ENCODE measurements around the gene NPIPA7.
"Not testable (repeated sequence)": the region's sequence is repeated elsewhere in the genome, so short reads cannot be mapped to it uniquely, and the experiment has no call there.

The NPIPA7 gene

DNA sequence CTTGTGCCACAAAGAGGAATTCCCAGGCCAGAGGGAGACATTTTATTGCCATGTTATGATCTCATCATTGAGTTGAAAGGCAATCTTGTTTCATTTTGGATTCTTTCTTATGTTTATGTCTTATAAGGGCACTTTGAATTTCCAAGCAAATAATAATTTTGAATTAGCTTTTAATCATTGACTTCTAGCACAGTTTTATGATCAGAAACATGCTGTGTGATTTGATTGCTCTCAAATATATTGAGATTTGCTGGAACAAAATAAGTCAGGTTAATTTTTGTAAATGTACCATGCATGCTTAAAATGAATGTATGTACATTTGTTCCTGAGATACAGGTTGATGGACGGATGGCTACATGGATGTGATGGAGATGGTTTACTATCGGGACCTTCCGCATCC, at the start of gene NPIPA7:
Gene NPIPA7, plus strand, starts transcription at position 301 of the 400 bp plus-strand sequence. CDS start 105 bp downstream, outside the sequence.
- H3K27me3 Mint-ChIP-seq, H3K4me1 Mint-ChIP-seq, H3K36me3 Mint-ChIP-seq, H3K4me3 Mint-ChIP-seq, H3K9me3 Mint-ChIP-seq, H3K27ac Mint-ChIP-seq, ATAC-seq: not testable (repeated sequence)

DNA sequence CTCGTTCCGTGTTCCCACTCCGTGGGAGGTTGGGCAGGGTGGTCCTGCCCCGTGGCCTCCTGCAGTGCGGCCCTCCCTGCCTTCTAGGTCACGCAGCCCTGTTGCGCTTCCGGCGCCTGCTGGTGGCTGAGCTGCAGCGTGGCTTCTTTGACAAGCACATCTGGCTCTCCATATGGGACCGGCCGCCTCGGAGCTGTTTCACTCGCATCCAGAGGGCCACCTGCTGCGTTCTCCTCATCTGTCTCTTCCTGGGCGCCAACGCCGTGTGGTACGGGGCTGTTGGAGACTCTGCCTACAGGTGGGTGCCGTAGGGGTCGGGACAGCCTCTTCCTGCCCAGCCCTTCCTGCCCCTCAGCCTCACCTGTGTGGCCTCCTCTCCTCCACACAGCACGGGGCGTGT, 47.5 kb upstream of the NPIPA7 start:
- H3K27ac Mint-ChIP-seq, H3K27me3 Mint-ChIP-seq, H3K4me3 Mint-ChIP-seq, ATAC-seq, H3K4me1 Mint-ChIP-seq, H3K36me3 Mint-ChIP-seq, H3K9me3 Mint-ChIP-seq: not testable (repeated sequence)

DNA sequence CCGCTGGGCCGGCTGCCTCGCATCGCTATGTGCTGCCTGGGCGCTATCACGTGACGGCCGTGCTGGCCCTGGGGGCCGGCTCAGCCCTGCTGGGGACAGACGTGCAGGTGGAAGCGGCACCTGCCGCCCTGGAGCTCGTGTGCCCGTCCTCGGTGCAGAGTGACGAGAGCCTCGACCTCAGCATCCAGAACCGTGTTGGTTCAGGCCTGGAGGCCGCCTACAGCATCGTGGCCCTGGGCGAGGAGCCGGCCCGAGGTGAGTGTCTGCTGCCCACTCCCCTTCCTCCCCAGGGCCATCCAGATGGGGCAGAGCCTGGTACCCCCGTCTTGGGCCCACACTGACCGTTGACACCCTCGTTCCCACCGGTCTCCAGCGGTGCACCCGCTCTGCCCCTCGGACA, 21.4 kb upstream of the NPIPA7 start:
- not testable (repeated sequence) for H3K4me3 Mint-ChIP-seq, H3K27me3 Mint-ChIP-seq, H3K27ac Mint-ChIP-seq, H3K36me3 Mint-ChIP-seq, H3K4me1 Mint-ChIP-seq, ATAC-seq, H3K9me3 Mint-ChIP-seq

DNA sequence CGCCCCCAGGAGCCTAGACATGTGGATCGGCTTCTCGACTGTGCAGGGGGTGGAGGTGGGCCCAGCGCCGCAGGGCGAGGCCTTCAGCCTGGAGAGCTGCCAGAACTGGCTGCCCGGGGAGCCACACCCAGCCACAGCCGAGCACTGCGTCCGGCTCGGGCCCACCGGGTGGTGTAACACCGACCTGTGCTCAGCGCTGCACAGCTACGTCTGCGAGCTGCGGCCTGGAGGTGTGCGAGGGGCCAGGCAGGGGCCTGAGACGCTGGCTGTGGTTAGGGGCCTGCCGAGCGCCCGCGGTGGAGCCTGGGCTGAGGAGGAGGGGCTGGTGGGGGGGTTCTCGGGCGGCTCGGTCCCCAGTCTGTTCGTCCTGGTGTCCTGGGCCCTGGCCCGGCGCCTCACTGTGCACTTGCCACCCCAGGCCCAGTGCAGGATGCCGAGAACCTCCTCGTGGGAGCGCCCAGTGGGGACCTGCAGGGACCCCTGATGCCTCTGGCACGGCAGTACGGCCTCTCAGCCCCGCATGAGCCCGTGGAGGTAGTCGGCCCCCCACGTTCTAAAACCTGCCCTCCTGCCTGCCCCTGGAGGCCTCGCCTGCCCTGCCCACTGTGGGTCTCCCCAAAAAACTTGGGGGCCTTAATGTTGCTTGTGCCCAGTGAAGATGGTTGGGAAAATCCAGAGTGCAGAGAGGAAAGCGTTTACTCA, 20.2 kb upstream of the NPIPA7 start:
- ATAC-seq, H3K4me3 Mint-ChIP-seq, H3K27ac Mint-ChIP-seq, H3K36me3 Mint-ChIP-seq, H3K4me1 Mint-ChIP-seq, H3K27me3 Mint-ChIP-seq, H3K9me3 Mint-ChIP-seq: not testable (repeated sequence)

DNA sequence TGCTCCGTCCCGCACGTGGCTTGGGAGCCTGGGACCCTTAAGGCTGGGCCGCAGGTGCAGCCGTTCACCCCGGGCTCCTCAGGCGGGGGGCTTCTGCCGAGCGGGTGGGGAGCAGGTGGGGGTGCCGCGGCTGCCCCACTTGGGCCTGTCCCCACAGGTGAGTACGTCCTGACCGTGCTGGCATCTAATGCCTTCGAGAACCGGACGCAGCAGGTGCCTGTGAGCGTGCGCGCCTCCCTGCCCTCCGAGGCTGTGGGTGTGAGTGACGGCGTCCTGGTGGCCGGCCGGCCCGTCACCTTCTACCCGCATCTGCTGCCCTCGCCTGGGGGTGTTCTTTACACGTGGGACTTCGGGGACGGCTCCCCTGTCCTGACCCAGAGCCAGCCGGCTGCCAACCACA, 15.3 kb upstream of the NPIPA7 start:
- not testable (repeated sequence) for H3K27me3 Mint-ChIP-seq, ATAC-seq, H3K4me3 Mint-ChIP-seq, H3K27ac Mint-ChIP-seq, H3K4me1 Mint-ChIP-seq, H3K36me3 Mint-ChIP-seq, H3K9me3 Mint-ChIP-seq

DNA sequence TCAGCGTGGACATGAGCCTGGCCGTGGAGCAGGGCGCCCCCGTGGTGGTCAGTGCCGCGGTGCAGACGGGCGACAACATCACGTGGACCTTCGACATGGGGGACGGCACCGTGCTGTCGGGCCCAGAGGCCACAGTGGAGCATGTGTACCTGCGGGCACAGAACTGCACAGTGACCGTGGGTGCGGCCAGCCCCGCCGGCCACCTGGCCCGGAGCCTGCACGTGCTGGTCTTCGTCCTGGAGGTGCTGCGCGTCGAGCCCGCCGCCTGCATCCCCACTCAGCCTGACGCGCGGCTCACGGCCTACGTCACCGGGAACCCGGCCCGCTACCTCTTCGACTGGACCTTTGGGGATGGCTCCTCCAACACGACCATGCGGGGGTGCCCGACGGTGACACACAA, 14.8 kb upstream of the NPIPA7 start:
- not testable (repeated sequence) for H3K4me3 Mint-ChIP-seq, H3K4me1 Mint-ChIP-seq, H3K27ac Mint-ChIP-seq, H3K9me3 Mint-ChIP-seq, H3K36me3 Mint-ChIP-seq, H3K27me3 Mint-ChIP-seq
- peak; percentile 31 for ATAC-seq

DNA sequence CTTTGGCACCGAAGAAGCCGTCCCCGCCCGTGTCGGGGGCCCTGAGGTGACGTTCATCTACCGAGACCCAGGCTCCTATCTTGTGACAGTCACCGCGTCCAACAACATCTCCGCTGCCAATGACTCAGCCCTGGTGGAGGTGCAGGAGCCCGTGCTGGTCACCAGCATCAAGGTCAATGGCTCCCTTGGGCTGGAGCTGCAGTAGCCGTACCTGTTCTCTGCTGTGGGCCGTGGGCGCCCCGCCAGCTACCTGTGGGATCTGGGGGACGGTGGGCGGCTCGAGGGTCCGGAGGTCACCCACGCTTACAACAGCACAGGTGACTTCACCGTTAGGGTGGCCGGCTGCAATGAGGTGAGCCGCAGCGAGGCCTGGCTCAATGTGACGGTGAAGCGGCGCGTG, 14.2 kb upstream of the NPIPA7 start:
- H3K4me1 Mint-ChIP-seq: not testable (repeated sequence)

DNA sequence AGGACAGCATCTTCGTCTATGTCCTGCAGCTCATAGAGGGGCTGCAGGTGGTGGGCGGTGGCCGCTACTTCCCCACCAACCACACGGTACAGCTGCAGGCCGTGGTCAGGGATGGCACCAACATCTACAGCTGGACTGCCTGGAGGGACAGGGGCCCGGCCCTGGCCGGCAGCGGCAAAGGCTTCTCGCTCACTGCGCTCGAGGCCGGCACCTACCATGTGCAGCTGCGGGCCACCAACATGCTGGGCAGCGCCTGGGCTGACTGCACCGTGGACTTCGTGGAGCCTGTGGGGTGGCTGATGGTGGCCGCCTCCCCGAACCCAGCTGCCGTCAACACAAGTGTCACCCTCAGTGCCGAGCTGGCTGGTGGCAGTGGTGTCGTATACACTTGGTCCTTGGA, 13.6 kb upstream of the NPIPA7 start:
- H3K27me3 Mint-ChIP-seq, H3K27ac Mint-ChIP-seq, H3K4me1 Mint-ChIP-seq, H3K4me3 Mint-ChIP-seq, H3K36me3 Mint-ChIP-seq, H3K9me3 Mint-ChIP-seq: not testable (repeated sequence)
- peak; percentile 8 for ATAC-seq

More for the DNA sequence above, 14.2 kb upstream of the NPIPA7 start:
- H3K4me3 Mint-ChIP-seq, H3K27me3 Mint-ChIP-seq, ATAC-seq, H3K9me3 Mint-ChIP-seq, H3K36me3 Mint-ChIP-seq, H3K27ac Mint-ChIP-seq: not testable (repeated sequence)

DNA sequence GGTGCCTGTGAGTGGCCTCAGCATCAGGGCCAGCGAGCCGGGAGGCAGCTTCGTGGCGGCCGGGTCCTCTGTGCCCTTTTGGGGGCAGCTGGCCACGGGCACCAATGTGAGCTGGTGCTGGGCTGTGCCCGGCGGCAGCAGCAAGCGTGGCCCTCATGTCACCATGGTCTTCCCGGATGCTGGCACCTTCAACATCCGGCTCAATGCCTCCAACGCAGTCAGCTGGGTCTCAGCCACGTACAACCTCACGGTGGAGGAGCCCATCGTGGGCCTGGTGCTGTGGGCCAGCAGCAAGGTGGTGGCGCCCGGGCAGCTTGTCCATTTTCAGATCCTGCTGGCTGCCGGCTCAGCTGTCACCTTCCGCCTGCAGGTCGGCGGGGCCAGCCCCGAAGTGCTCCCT, 13.1 kb upstream of the NPIPA7 start:
- H3K27ac Mint-ChIP-seq, H3K9me3 Mint-ChIP-seq, H3K4me1 Mint-ChIP-seq, H3K27me3 Mint-ChIP-seq, H3K4me3 Mint-ChIP-seq, ATAC-seq, H3K36me3 Mint-ChIP-seq: not testable (repeated sequence)

DNA sequence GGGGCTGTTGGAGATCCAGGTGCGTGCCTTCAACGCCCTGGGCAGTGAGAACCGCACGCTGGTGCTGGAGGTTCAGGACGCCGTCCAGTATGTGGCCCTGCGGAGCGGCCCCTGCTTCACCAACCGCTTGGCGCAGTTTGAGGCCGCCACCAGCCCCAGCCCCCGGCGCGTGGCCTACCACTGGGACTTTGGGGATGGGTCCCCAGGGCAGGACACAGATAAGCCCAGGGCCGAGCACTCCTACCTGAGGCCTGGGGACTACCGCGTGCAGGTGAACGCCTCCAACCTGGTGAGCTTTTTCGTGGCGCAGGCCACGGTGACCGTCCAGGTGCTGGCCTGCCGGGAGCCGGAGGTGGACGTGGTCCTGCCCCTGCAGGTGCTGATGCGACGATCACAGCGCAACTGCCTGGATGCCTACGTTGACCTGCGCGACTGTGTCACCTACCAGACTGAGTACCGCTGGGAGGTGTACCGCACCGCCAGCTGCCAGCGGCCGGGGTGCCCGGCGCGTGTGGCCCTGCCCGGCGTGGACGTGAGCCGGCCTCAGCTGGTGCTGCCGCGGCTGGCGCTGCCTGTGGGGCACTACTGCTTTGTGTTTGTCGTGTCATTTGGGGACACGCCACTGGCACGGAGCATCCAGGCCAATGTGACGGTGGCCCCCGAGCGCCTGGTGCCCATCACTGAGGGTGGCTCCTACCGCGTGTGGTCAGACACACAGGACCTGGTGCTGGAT, 12.2 kb upstream of the NPIPA7 start:
- H3K36me3 Mint-ChIP-seq, H3K27ac Mint-ChIP-seq, H3K27me3 Mint-ChIP-seq, H3K4me1 Mint-ChIP-seq, H3K9me3 Mint-ChIP-seq, H3K4me3 Mint-ChIP-seq: not testable (repeated sequence)
- peak; percentile 45 for ATAC-seq

DNA sequence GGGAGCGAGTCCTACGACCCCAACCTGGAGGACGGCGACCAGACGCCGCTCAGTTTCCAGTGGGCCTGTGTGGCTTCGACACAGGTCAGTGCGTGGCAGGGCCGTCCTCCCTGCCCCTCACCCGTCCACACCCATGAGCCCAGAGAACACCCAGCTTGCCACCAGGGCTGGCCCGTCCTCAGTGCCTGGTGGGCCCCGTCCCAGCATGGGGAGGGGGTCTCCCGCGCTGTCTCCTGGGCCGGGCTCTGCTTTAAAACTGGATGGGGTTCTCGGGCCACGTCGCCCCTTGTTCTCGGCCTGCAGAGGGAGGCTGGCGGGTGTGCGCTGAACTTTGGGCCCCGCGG, 11.7 kb upstream of the NPIPA7 start:
- not testable (repeated sequence) for H3K9me3 Mint-ChIP-seq, H3K27me3 Mint-ChIP-seq, H3K4me3 Mint-ChIP-seq, ATAC-seq, H3K36me3 Mint-ChIP-seq, H3K27ac Mint-ChIP-seq, H3K4me1 Mint-ChIP-seq

DNA sequence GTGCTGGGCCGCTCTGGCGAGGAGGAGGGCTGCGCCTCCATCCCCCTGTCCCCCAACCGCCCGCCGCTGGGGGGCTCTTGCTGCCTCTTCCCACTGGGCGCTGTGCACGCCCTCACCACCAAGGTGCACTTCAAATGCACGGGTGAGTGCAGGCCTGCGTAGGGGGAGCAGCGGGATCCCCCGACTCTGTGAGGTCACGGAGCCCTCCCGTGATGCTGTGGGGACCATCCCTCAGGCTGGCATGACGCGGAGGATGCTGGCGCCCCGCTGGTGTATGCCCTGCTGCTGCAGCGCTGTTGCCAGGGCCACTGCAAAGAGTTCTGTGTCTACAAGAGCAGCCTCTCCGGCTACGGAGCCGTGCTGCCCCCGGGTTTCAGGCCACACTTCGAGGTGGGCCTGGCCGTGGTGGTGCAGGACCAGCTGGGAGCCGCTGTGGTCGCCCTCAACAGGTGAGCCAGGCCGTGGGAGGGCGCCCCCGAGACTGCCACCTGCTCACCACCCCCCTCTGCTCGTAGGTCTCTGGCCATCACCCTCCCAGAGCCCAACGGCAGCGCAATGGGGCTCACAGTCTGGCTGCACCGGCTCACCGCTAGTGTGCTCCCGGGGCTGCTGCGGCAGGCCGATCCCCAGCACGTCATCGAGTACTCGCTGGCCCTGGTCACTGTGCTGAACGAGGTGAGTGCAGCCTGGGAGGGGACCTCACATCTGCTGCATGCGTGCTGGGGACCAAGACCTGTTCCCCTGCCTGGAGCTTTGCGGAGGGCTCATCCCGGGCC, 9.7 kb upstream of the NPIPA7 start:
- not testable (repeated sequence) for H3K9me3 Mint-ChIP-seq, H3K27me3 Mint-ChIP-seq, H3K4me1 Mint-ChIP-seq, ATAC-seq, H3K36me3 Mint-ChIP-seq, H3K27ac Mint-ChIP-seq, H3K4me3 Mint-ChIP-seq

DNA sequence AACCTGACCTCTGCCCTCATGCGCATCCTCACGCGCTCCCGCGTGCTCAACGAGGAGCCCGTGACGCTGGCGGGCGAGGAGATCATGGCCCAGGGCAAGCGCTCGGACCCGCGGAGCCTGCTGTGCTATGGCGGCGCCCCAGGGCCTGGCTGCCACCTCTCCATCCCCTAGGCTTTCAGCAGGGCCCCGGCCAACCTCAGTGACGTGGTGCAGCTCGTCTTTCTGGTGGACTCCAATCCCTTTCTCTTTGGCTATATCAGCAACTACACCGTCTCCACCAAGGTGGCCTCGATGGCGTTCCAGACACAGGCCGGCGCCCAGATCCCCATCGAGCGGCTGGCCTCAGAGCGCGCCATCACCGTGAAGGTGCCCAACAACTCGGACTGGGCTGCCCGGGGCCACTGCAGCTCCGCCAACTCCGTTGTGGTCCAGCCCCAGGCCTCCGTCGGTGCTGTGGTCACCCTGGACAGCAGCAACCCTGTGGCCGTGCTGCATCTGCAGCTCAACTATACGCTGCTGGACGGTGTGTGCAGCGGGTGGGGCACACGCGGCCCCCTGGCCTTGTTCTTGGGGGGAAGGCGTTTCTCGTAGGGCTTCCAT, 7.7 kb upstream of the NPIPA7 start:
- H3K4me1 Mint-ChIP-seq, H3K27me3 Mint-ChIP-seq, ATAC-seq, H3K36me3 Mint-ChIP-seq, H3K9me3 Mint-ChIP-seq, H3K27ac Mint-ChIP-seq, H3K4me3 Mint-ChIP-seq: not testable (repeated sequence)

DNA sequence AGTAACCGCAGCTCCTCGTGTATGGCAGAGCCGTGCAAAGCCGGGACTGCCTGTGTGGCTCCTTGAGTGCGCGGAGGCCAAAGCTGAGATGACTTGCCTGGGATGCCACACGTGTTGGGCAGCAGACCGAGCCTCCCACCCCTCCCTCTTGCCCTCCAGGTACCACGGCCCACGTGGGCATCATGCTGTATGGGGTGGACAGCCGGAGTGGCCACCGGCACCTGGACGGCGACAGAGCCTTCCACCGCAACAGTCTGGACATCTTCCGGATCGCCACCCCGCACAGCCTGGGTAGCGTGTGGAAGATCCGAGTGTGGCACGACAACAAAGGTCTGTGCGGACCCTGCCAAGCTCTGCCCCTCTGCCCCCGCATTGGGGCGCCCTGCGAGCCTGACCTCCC, 4.7 kb upstream of the NPIPA7 start:
- H3K4me1 Mint-ChIP-seq, H3K27me3 Mint-ChIP-seq, H3K27ac Mint-ChIP-seq, H3K4me3 Mint-ChIP-seq, H3K9me3 Mint-ChIP-seq, H3K36me3 Mint-ChIP-seq, ATAC-seq: not testable (repeated sequence)

DNA sequence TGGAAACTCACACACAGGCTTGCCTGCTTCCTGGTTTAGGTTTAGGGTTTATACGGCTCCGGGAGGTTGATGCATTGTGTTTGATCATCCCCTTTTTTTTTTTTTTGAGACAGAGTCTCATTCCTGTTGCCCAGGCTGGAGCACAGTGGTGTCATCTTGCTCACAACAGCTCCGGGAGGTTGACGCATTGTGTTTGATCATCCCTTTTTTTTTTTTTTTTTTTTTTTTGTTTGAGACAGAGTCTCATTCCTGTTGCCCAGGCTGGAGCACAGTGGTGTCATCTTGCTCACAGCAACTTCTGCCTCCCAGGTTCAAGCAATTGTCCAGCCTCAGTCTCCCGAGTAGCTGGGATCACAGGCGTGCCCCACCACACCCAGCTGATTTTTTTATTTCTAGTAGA, 20.7 kb downstream of the NPIPA7 start:
- not testable (repeated sequence) for ATAC-seq, H3K27me3 Mint-ChIP-seq, H3K27ac Mint-ChIP-seq, H3K9me3 Mint-ChIP-seq, H3K4me3 Mint-ChIP-seq, H3K4me1 Mint-ChIP-seq, H3K36me3 Mint-ChIP-seq

DNA sequence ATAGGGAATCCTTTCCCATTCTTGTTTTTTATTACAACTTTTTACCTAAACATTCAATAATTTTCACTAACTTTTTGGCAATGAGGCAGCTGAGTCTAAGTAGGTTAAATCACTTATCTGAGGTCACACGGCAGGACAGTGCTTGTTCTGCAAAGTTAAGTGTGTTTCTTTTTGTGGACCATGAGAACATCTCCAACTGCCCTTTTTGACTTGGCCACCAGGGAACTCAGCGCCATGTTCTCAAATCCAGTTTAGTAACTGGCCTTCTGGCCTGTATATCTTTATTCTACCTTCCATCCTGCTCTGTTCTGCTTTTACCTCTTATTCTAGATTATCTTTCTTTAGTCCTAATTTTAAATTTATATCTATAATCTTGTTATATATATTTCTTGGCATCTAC, 23.4 kb downstream of the NPIPA7 start:
- ATAC-seq, H3K27ac Mint-ChIP-seq, H3K27me3 Mint-ChIP-seq, H3K4me3 Mint-ChIP-seq, H3K36me3 Mint-ChIP-seq, H3K9me3 Mint-ChIP-seq, H3K4me1 Mint-ChIP-seq: not testable (repeated sequence)

Measured in stimulated activated memory B cell treated with anti-CD40 and anti-IgM and Interleukin-4, amounts not matched to agents 10 μg/mL and 1 μg/mL and 100 μg/mL, for 72 hours (primary cell).